Measurements from ENCODE around the gene CLCNKB.
"Not testable (repeated sequence)": the region's sequence is repeated elsewhere in the genome, so short reads cannot be mapped to it uniquely, and the experiment has no call there.

- TF ChIP-seq CTCF (IDR thresholded peaks at IDR 0.05); ZFX (IDR thresholded peaks at IDR 0.05; ENCODE audit: borderline replicate concordance): not testable (repeated sequence)
Observed at GRCh38 chr1:16057314-16057915, 13.8 kb downstream of the CLCNKB start.
